AG10803 (cell line): Measurements from ENCODE around the gene KIFBP.

ENCODE experiments used
- DNase-seq: peaks from one replicate; pipeline ENCODE4 v3.0.0; 2010; ENCODE audit warnings: low read depth
- H3K4me3 ChIP-seq: 2 replicates; pipeline ENCODE4 v1.5.1; 2011; ENCODE audit warnings: mild to moderate bottlenecking, low read length, control low read depth
- TF ChIP-seq, protein P1 (sequence below): conservative IDR thresholded peaks from 2 replicates; pipeline ENCODE4 v1.5.1; 2011; ENCODE audit warnings: mild to moderate bottlenecking, low read length, control low read depth, inconsistent platforms

Gene KIFBP

DNA sequence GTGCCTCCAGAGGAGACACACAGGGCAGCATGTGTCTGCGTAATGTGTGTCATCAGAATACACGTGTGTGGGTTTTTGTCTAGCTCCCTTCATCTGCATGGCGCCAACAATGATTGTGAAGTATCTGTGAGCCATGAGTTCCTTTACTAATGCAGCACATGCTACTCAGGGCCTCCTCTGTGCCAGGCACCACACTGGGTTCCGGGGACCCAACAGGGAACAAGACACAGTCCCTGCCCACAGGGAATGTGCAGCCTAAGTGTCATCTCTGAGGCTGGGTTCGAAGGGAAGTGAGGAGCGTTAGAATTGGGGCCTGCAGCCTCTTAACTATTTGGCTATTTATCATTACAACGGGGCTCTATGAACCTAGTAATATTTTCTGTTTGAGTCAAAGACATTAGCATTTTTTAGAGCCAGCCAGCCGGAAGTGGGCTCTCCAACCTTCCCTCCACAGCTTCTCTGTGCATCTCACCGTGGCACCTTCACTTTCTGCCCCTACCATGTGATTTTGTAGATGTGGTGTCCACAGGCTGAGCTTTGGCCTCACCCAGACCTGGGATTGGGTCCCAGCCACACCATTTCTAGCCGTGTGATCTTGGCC, 55.4 kb downstream of the KIFBP start:
- TF ChIP-seq, protein P1, sequence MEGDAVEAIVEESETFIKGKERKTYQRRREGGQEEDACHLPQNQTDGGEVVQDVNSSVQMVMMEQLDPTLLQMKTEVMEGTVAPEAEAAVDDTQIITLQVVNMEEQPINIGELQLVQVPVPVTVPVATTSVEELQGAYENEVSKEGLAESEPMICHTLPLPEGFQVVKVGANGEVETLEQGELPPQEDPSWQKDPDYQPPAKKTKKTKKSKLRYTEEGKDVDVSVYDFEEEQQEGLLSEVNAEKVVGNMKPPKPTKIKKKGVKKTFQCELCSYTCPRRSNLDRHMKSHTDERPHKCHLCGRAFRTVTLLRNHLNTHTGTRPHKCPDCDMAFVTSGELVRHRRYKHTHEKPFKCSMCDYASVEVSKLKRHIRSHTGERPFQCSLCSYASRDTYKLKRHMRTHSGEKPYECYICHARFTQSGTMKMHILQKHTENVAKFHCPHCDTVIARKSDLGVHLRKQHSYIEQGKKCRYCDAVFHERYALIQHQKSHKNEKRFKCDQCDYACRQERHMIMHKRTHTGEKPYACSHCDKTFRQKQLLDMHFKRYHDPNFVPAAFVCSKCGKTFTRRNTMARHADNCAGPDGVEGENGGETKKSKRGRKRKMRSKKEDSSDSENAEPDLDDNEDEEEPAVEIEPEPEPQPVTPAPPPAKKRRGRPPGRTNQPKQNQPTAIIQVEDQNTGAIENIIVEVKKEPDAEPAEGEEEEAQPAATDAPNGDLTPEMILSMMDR: no peak
- DNase-seq: no peak
- no peak overlapping the region for H3K4me3 ChIP-seq

GRCh38 chr10:69044546-69044945, 55.9 kb downstream of the KIFBP start:
- DNase-seq: no peak
- H3K4me3 ChIP-seq: no peak overlapping the region
- TF ChIP-seq, protein P1: no peak

DNA sequence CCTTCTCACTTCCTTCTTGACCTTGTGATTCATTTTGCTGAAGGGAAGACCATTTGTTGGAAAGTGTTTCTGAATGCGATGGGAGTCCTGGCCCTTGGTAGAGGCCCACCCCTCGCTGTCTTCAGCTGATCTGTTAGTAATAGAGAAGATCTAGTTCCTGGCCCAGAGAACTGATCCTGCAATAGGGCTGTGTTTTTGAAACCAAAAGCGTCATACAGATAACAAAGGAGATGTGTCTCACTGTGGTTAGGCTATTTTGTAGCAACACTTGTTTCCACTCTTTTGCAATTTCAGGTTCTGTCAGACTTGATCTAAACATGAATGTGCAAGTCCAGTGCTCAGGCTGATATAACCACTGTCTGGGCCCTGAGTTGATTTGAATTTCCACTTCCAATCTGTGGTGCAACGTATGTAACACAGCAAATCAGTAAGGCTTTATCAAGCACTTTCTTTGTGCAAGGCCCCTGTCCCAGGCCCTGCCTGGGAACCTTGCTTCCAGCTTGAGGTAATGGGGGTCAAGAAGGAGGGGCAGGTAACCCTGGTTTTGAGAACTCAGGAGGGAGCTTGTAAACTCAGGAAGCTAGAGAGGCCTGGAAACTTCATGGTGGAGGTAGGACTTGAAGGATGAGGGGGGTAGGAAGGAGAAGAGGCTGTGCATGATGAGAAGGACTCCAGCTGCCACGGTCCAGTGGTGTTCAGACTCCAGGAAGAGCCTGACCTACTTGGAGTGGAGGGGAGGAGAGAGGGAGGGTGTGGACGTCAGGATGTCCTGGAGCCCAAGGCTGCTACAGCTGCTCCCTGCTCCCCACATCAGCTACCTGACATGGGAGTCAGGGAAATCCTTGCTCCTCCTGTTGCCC, 57.1 kb downstream of the KIFBP start:
- TF ChIP-seq, protein P1: no peak
- peak; percentile 49 for DNase-seq
- H3K4me3 ChIP-seq: no peak overlapping the region

GRCh38 chr10:69047111-69047832, 58.7 kb downstream of the KIFBP start:
- no peak for DNase-seq
- H3K4me3 ChIP-seq: no peak overlapping the region
- TF ChIP-seq, protein P1: no peak

- TF ChIP-seq, protein P1: no peak
- no peak overlapping the region for H3K4me3 ChIP-seq
- peak; percentile 55 for DNase-seq
Observed at GRCh38 chr10:69048103-69048502, 59.5 kb downstream of the KIFBP start.

DNA sequence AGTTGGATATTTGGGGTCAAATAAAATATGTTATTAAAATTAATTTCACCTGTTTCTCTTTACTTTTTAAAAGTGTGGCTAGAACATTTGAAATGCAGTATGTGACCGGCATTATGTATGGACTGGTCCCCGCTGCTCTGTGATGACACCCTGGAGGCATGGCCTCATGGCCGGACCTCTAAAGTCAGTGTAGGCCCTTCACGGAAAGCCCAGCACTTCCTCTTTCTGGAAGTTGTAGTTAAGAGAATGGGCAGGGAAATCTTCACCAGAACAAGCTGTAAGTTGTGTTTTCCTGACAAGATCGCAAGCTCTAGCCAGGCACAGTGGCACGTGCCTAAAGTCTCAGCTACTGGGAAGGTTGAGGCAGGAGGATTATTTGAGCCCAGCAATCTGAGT, 61.0 kb downstream of the KIFBP start:
- TF ChIP-seq, protein P1: no peak
- H3K4me3 ChIP-seq: no peak overlapping the region
- DNase-seq: no peak
